GM18867 (cell line): ENCODE results near the gene PHYHD1.

Experiments
- ATAC-seq: cut with Tn5 transposase; IDR thresholded peaks from one replicate; pipeline ENCODE4 v1.9.1; 2021; ENCODE audit warnings: mild to moderate bottlenecking, moderate library complexity; ENCODE audit not compliant: unreplicated experiment

Gene PHYHD1

DNA sequence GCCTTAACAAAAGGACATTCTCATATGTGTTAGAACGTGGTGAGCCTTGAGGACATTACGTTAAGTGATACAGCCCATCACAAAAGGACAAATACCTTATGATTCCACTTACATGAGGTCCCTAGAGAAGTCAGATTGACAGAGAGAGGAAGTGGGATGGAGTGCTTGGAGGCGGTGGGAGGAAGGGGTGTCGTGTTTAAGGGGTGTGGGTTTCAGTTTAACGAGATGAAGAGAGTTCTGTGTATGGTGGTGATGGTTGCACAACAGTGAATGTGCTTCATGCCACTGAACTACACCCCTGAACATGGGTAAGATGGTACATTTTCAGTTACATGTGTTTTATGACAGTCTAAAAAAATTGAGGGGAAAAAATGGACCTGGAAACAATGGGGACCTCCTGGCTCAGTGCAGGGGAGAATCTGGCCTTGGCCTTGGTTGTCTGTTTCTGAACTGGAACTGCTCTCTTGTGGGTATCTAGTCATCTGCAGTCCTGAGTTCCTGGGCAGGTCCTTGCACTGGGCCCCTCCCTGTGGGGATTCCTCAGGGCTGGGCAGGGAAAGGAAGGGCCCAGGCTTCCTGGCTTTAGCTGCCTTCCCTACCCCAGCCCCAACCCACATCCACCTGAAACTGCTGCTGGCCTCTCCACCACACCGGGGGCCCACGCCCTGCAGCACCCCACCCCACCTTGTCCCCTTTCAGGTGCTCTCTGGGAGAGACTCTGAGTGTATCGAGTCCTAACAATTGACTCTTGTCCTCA lies 21.0 kb upstream of the PHYHD1 start:
- no peak for ATAC-seq

DNA sequence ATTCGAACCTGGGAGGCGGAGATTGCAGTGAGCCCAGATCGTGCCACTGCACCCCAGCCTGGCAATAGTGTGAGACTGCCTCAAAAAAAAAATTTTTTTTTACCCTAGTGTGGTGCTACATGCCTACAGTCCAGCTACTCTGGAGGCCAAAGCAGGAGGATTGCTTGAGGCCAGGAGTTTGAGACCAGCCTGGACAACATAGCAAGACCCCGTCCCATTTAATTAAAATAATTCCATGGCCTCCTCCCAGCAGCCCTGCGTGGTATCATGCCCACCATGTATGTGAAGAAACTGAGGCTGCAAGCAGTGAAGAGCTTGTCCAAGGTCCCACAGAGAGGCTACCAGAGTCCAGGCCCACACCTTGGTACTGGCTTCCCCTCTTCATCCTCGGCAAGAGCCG lies 19.4 kb upstream of the PHYHD1 start:
- no peak for ATAC-seq

DNA sequence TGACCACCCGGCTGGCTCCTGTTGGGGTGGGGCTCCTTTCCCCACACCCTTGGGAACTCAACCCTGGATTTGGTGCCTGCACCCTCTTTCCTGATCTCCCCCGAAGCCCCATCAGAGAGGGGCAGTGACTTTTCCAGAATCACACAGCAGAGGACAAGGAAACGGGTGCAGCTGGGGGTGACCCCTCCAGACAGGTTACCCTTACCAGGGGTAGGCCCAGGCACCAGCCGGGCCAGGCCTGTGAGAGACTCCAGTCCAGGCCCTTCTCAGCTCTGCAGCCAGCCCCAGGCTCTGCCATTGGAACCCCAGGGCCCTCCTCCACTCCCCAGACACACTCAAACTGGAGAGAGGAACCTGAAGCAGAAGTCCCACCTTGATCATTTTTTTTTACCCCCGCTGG lies 19.0 kb upstream of the PHYHD1 start:
- peak; percentile 7 for ATAC-seq

DNA sequence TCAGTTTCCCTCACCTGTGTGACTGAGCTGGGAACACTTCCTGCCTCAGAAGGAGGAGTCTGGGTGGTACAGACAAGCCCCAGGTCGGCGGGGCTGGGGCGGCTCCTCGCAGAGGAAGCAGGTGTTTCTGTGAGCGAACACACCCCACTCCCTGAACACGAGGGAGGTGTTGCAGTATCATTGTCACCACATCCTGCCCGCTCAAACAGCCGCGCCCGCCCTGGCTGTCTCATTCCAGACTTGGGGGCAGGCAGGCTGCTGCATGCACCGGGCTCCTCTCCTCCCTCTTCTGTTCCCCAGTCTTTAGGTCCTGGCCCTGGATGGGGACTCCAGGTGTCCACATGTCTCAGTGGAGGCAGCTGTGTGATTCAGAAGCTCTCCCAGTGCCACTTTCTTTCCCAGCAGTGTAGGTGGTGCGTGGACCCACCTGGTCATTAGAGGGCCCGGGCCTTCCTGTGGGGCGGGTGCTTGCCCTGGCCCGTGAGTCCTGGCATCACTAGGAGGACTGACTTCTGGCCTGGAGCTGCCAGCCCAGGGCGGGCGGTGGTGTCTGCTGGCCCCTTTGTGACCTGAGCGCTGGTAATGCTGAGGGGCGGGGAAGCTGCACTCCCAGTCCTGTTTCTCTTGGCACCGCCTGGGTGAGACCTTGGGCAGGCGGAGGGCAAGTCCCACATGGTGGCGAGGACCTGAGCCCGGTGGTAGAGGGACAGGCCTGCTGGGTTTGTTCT lies 18.3 kb upstream of the PHYHD1 start:
- peak; percentile 82 for ATAC-seq

DNA sequence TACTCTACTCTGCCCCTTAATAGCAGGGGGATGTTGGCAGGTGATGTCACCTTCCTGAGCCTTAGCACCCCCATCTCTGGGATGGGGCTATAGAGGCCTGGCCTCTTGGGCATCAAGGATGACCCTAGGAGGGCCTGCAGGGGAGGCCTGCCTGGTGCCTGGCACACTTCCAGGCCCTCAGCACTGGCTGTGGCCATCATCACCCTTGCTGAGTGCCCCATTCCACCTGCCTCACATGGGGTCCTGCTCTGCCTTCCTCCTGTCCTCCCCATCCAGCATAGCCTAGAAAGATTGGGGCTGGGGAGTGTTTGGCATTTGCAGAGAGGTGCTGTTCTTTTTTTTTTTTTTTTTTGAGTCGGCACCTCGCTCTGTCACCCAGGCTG lies 17.7 kb upstream of the PHYHD1 start:
- no peak for ATAC-seq

DNA sequence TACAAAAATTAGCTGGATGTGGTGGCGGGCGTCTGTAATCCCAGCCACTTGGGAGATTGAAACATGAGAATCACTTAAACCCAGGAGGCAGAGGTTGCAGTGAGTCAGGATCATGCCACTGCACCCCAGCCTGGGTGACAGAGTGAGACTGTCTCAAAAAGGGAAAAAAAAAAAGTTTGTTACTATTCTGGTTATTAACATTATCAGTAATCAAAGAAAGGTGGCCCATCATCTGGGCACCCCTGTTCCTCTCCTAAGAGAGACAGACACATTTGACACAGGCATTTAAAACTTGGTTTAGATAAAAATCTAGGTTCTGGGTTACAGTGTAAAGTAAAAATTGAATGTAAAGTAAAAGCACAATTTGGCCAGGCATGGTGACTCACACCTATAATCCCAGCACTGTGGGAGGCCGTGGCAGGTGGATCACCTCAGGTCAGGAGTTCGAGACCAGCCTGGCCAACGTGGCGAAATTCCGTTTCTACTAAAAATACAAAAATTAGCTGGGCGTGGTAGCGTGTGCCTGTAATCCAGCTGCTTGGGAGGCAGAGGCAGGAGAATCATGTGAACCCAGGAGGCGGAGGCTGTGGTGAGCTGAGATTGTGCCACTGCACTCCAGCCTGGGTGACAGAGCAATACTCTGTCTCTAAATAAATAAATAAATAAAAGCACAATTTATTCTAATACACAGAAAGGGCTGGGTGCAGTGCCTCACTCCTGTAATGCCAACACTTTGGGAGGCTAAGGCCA lies 16.7 kb upstream of the PHYHD1 start:
- no peak for ATAC-seq

DNA sequence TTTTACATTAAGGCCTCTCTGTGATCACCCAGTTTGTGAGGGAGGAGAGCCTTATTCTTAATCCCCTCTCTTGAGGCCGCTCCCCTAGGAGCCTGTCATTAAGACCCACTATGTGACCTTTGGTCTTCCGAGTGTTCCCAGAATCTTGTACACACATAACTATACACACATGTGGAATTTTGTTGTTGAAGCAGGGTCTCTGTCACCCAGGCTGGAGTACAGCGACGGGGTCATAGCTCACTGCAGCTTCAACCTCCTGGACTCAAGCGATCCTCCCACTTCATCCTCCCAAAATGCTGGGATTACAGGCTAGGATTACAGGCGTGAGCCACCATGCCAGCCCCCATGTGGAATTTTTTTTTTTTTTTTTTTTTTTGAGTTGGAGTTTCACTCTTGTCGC lies 14.8 kb upstream of the PHYHD1 start:
- no peak for ATAC-seq

DNA sequence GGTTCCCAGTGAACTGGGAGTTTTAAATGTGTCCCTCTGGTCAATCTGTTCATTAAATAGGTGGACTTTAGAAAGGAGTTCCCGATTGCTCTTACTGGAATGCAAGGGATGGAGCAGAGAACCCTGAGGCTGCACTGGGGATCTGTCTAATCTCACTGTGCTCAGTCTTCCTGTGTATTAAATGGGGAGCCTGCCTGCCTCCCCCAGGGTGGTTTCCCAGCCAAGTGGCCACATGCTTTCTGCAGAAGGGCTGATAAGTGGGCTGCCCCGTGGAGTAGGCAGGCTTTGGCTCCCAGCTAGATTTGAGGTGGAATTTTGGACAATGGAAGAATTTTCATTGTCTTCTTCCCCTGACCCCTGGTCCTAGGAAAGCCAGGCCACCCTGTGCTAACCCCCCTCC lies 14.0 kb upstream of the PHYHD1 start:
- ATAC-seq, result no peak

DNA sequence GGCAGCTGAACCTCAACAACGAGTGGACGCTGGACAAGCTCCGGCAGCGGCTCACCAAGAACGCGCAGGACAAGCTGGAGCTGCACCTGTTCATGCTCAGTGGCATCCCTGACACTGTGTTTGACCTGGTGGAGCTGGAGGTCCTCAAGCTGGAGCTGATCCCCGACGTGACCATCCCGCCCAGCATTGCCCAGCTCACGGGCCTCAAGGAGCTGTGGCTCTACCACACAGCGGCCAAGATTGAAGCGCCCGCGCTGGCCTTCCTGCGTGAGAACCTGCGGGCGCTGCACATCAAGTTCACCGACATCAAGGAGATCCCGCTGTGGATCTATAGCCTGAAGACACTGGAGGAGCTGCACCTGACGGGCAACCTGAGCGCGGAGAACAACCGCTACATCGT lies 12.4 kb upstream of the PHYHD1 start:
- no peak for ATAC-seq

DNA sequence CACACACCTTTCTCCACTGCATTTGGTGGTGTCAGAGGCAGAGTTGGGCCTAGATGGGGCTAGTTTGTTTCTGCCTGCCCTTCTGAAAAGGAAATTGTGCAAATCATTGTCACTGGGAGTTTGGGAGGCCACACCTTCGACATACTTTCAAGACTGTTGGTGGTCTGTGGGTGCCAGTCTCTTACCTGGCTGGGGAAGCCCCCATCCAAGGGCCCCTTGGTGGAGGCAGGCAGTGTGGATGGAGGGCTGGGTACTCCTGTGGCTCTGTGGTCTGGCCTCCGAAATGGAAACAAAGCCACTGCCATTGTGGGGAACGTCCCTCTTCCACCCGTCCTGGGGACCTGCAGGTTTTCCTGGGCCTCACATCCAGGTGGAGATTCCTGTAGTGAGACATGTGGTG lies 10.9 kb upstream of the PHYHD1 start:
- no peak for ATAC-seq

DNA sequence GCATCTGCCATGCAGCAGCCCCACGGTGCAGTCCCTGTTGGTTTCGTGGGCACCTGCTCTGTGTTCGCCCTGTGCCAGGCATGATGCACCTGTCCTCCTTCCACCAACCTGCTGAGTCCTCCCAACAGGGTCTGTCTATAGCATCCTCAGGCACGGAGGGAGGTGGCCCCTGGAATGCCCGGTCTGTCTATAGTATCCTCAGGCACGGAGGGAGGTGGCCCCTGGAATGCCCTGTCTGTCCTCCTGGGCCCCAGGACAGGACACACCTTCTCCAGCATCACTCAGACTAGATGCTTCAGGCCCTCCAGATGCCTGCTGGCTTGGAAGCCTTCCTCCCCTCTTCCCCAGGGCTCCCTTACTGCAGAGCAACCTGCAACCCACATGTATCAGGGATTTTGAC lies 9.9 kb upstream of the PHYHD1 start:
- no peak for ATAC-seq

DNA sequence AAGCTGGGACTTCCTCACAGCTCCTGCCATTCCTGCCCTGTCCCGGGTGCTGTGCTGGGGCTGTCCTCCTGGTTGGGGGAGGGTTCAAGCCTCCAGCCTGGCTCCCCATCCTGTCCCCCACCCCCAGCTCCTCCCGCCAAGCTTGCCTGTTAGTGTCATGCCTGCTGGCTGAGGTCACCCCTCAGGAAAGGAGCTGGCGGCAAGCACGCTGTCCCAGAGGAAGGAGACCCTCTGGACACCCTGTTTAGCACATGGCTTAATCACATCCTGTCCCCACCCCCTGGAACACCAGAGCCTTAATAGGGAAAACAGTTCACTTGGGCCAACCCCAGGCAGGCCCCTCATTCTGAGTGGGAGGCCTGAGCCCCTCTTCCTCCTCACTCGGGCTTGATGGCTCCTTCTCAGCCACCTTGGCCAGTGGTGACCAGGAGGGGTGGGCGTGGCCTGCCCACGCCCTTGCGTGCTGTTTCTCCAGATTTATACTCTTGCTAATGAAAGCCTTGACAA lies 9.2 kb upstream of the PHYHD1 start:
- ATAC-seq, result no peak

DNA sequence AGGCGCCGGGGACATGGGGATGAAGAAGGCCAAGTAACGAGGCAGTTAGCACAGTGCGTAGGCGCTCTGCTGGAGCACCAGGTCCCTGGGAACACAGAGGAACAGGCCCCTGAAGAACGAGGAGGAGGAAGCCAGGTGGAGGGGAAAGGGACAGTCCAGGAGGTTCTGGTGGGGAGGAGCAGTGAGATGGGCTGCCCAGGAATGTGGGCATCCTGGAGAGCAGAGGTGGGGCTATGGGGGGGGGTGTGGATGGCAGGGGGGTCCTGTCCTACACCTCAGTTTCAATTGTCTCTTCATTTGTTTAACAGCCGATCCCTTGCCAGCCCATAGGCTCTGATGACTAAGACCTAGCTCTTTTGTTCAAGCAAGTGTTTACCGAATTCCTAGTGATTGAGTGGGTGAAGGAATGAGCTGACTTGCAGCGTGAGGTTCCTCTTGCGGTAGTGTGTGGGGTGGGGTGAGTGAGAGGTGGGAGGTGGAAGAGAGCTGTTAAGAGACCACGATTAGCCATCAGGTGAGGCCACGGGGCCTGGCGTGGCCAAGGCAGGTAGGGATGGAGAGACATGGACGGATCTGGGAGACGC lies 8.4 kb upstream of the PHYHD1 start:
- ATAC-seq, result no peak

DNA sequence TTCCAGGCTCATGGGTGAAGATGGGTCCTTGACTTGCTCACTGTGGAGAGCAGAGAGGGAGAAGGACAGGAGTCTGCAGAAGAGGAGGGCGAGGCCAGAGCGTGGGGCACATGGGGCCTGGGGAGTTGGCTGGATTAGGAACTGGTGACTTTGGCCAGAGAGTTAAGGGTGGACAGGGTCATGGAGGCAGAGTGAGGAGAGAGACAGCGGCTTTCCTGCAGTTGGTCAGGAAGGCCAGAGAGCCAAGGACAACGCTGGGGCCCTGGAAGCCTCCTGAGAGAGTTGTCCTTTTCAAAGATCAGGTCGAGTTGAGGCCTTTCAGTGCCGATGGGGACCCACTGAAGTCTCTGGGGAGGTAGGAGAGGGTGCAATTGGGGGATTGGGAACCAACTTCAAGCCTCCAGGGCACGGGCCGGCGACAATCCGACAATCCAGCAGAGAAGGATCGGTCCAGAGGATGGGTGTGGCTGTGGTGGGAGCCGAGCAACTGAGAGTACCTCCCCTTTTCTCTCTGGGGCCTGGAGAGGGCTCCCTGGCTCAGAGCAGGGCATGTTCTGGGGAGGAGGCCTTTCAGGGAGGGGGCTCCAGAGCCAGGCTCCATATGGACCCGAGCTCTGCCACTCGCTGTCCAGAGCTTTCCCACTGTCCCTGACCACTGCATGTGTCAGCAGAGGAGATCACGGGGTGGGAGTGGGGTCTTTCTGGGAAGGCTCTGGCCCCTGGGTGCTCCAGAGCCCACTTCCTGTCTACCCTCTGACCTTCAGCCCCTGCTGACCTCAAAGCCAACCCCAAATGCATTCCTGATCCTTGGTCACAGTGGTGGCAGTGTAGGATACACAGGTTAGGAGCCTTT lies 7.5 kb upstream of the PHYHD1 start:
- ATAC-seq, result no peak

DNA sequence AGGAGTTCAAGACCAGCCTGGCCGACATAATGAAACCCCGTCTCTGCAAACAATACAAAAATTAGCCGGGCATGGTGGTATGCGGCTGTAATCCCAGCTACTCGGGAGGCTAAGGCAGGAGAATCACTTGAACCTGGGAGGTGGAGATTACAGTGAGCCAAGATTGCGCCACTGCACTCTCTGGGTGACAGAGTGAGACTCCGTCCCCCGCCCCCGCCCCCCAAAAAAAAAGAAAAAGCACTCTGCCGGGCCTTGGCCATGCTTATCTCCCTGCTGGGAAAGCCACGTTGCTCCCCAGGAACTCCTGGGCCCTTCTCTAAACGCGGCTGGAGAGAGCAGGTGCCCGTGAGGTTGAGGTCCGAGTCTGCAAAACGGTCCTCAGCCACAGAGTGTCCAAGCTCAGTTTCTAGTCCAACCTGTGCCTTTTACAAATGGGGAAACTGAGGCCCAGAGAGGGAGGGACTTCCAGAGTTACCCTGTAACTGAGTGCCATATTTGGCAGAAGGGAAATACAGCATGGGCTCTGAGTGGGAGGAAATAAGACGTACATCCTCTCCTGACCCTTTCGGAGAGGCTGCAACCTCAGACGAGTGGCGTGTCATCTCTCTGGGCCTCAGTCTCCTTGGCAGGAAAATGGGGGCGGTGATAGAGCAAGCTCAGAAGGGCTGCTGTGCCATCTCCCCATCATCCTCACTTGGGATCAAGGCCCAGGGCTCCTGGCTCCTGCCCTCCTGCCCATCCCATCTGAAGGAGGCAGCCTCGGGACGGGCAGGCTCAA lies 6.6 kb upstream of the PHYHD1 start:
- ATAC-seq, result no peak

DNA sequence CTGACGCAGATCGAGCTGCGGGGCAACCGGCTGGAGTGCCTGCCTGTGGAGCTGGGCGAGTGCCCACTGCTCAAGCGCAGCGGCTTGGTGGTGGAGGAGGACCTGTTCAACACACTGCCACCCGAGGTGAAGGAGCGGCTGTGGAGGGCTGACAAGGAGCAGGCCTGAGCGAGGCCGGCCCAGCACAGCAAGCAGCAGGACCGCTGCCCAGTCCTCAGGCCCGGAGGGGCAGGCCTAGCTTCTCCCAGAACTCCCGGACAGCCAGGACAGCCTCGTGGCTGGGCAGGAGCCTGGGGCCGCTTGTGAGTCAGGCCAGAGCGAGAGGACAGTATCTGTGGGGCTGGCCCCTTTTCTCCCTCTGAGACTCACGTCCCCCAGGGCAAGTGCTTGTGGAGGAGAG lies 4.6 kb upstream of the PHYHD1 start:
- ATAC-seq, result no peak

DNA sequence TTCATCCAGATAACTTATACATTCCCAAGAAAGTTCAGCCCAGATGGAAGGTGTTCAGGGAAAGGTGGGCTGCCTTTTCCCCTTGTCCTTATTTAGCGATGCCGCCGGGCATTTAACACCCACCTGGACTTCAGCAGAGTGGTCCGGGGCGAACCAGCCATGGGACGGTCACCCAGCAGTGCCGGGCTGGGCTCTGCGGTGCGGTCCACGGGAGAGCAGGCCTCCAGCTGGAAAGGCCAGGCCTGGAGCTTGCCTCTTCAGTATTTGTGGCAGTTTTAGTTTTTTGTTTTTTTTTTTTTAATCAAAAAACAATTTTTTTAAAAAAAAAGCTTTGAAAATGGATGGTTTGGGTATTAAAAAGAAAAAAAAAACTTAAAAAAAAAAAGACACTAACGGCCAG lies 4.0 kb upstream of the PHYHD1 start:
- ATAC-seq, result no peak

DNA sequence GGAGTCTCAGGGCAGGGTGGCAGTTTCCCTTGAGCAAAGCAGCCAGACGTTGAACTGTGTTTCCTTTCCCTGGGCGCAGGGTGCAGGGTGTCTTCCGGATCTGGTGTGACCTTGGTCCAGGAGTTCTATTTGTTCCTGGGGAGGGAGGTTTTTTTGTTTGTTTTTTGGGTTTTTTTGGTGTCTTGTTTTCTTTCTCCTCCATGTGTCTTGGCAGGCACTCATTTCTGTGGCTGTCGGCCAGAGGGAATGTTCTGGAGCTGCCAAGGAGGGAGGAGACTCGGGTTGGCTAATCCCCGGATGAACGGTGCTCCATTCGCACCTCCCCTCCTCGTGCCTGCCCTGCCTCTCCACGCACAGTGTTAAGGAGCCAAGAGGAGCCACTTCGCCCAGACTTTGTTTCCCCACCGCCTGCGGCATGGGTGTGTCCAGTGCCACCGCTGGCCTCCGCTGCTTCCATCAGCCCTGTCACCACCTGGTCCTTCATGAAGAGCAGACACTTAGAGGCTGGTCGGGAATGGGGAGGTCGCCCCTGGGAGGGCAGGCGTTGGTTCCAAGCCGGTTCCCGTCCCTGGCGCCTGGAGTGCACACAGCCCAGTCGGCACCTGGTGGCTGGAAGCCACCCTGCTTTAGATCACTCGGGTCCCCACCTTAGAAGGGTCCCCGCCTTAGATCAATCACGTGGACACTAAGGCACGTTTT lies 3.5 kb upstream of the PHYHD1 start:
- no peak for ATAC-seq

DNA sequence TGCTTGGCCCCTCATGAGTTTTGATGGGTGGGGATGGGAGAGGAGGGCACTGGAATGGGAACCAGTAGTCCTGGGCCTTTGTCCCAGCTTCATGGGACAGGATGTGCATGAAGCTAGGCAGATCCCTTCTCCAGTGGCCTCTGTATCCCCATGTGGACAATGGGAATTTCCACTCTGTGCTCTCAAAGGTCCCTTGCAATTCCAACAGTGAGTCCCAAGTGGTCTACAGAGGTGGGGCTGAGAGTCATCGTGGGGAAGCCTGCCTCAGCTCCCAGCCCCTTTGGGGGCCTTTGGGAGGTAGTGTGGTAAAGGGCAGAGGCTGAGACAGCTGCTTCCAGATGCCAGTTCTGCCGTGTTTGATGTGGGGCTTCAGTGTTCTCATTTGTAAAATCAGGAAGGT lies 1.9 kb upstream of the PHYHD1 start:
- ATAC-seq, result no peak
